WTC11 (cell line): ENCODE data around the gene OTUD3. TPM values are rescaled to one million over a fixed set of nuclear protein-coding genes. Genes with fewer than 3 reads are reported as not detected.

Experiments used
- AFF4 ChIP-seq: sonication (generic); formaldehyde crosslinking; IDR thresholded peaks from 2 replicates; pipeline ENCODE4 v1.8.1; 2023; ENCODE audit warnings: mild to moderate bottlenecking, missing genetic modification reagents, borderline replicate concordance
- CBFB ChIP-seq: sonication (generic); formaldehyde crosslinking; IDR thresholded peaks from 2 replicates; pipeline ENCODE4 v1.8.1; 2022; ENCODE audit warnings: mild to moderate bottlenecking, low read depth, missing genetic modification reagents
- E2F4 ChIP-seq: sonication (generic); formaldehyde crosslinking; IDR thresholded peaks from 2 replicates; pipeline ENCODE4 v1.8.1; 2022; ENCODE audit warnings: low read depth, mild to moderate bottlenecking, moderate library complexity, missing genetic modification reagents, borderline replicate concordance
- ERG ChIP-seq: fragments of 250-450 bp; sonication (Bioruptor Pico); IDR thresholded peaks from 2 replicates; pipeline ENCODE4 v1.8.0; 2021; ENCODE audit warnings: mild to moderate bottlenecking
- FOXP1 ChIP-seq: sonication (generic); formaldehyde crosslinking; IDR thresholded peaks from 2 replicates; pipeline ENCODE4 v1.8.0; 2022; ENCODE audit warnings: missing genetic modification reagents, mild to moderate bottlenecking, moderate library complexity, borderline replicate concordance
- KAT7 ChIP-seq: sonication (generic); formaldehyde crosslinking; IDR thresholded peaks from 2 replicates; pipeline ENCODE4 v1.8.1; 2023; ENCODE audit warnings: missing genetic modification reagents, mild to moderate bottlenecking, borderline replicate concordance
- MAX ChIP-seq: sonication (generic); formaldehyde crosslinking; IDR thresholded peaks from 2 replicates; pipeline ENCODE4 v1.8.0; 2022; ENCODE audit warnings: mild to moderate bottlenecking, missing genetic modification reagents
- NFATC4 ChIP-seq: fragments of 250-450 bp; sonication (Bioruptor Pico); IDR thresholded peaks from 2 replicates; pipeline ENCODE4 v1.9.0; 2021; ENCODE audit warnings: mild to moderate bottlenecking
- NFE2L1 ChIP-seq: sonication (generic); formaldehyde crosslinking; IDR thresholded peaks from 2 replicates; pipeline ENCODE4 v1.8.1; 2023; ENCODE audit warnings: missing genetic modification reagents
- NFYB ChIP-seq: sonication (generic); formaldehyde crosslinking; conservative IDR thresholded peaks from 2 replicates; pipeline ENCODE4 v1.8.0; 2022; ENCODE audit warnings: low read depth, missing genetic modification reagents
- NR2C2 ChIP-seq: sonication (generic); formaldehyde crosslinking; IDR thresholded peaks from 2 replicates; pipeline ENCODE4 v1.8.0; 2022; ENCODE audit warnings: mild to moderate bottlenecking, missing genetic modification reagents
- RORB ChIP-seq: fragments of 250-450 bp; sonication (Bioruptor Pico); IDR thresholded peaks from 2 replicates; pipeline ENCODE4 v1.9.0; 2021; ENCODE audit warnings: mild to moderate bottlenecking
- SMAD3 ChIP-seq: sonication (generic); formaldehyde crosslinking; IDR thresholded peaks from 2 replicates; pipeline ENCODE4 v1.8.0; 2022; ENCODE audit warnings: missing genetic modification reagents, mild to moderate bottlenecking, borderline replicate concordance
- SMAD4 ChIP-seq: sonication (generic); formaldehyde crosslinking; IDR thresholded peaks from 2 replicates; pipeline ENCODE4 v1.8.0; 2022; ENCODE audit warnings: mild to moderate bottlenecking, missing genetic modification reagents
- ZBTB43 ChIP-seq: sonication (generic); formaldehyde crosslinking; IDR thresholded peaks from 2 replicates; pipeline ENCODE4 v1.8.1; 2023; ENCODE audit warnings: mild to moderate bottlenecking, missing genetic modification reagents
- ZMAT4 ChIP-seq: fragments of 250-450 bp; sonication (Bioruptor Pico); IDR thresholded peaks from 2 replicates; pipeline ENCODE4 v1.9.0; 2021; ENCODE audit warnings: mild to moderate bottlenecking
- ZNF219 ChIP-seq: sonication (generic); formaldehyde crosslinking; IDR thresholded peaks from 2 replicates; pipeline ENCODE4 v1.8.0; 2023; ENCODE audit warnings: missing genetic modification reagents, mild to moderate bottlenecking, borderline replicate concordance
- ZNF232 ChIP-seq: sonication (generic); formaldehyde crosslinking; IDR thresholded peaks from 2 replicates; pipeline ENCODE4 v1.8.0; 2022; ENCODE audit warnings: mild to moderate bottlenecking, missing genetic modification reagents
- ZNF281 ChIP-seq: sonication (generic); formaldehyde crosslinking; IDR thresholded peaks from 2 replicates; pipeline ENCODE4 v1.8.0; 2023; ENCODE audit warnings: mild to moderate bottlenecking, missing genetic modification reagents
- ZNF512 ChIP-seq: sonication (generic); formaldehyde crosslinking; IDR thresholded peaks from 2 replicates; pipeline ENCODE4 v1.8.1; 2022; ENCODE audit warnings: missing genetic modification reagents, borderline replicate concordance
- ZNF671 ChIP-seq: fragments of 250-450 bp; sonication (Bioruptor Pico); IDR thresholded peaks from 2 replicates; pipeline ENCODE4 v1.8.0; 2021; ENCODE audit warnings: mild to moderate bottlenecking
- total RNA-seq: library from RNA; stranded (reverse); gene quantifications from 3 replicates; pipeline ENCODE4 v1.2.3, GENCODE V29; 2021

Gene OTUD3
- total RNA-seq, 1 experiment from 2014 or later, result 16.1 TPM

- TF ChIP-seq NFE2L1, result no peak
- peak; percentile 93 for TF ChIP-seq ZNF232 (CRISPR knock-in tag)
- TF ChIP-seq ZNF512 (CRISPR knock-in tag), result no peak
- TF ChIP-seq ZNF671 (CRISPR knock-in tag), result no peak
- no peak for TF ChIP-seq SMAD3 (CRISPR knock-in tag)
- peak; percentile 73; the same call in 1 of the 2 replicates for TF ChIP-seq MAX (CRISPR knock-in tag)
- TF ChIP-seq NFATC4 (CRISPR knock-in tag), result no peak
- no peak for TF ChIP-seq ZMAT4 (CRISPR knock-in tag)
- TF ChIP-seq KAT7, result peak; percentile 74; the same call in 1 of the 2 replicates
- no peak for TF ChIP-seq CBFB (CRISPR knock-in tag)
- TF ChIP-seq ZNF281 (CRISPR knock-in tag), result no peak
- TF ChIP-seq FOXP1 (CRISPR knock-in tag), result peak; percentile 96; the same call in 1 of the 2 replicates
- TF ChIP-seq NFYB (CRISPR knock-in tag), result no peak
- peak; percentile 73; the same call in 1 of the 2 replicates for TF ChIP-seq E2F4 (CRISPR knock-in tag)
- TF ChIP-seq RORB (CRISPR knock-in tag), result no peak
- no peak for TF ChIP-seq ERG
- TF ChIP-seq ZNF219 (CRISPR knock-in tag), result 0 out of 2 replicates have a peak, but pooled peaks have one; percentile 10
- no peak for TF ChIP-seq AFF4 (CRISPR knock-in tag)
- no peak for TF ChIP-seq ZBTB43 (CRISPR knock-in tag)
- TF ChIP-seq SMAD4 (CRISPR knock-in tag), result no peak
- TF ChIP-seq NR2C2, result no peak
Observed at GRCh38 chr1:19882111-19883071, at the start of gene OTUD3 (continued).
